ENCODE data around the gene LAMB2.

The LAMB2 gene

GRCh38 chr3:49119439-49119838, 13.4 kb downstream of the LAMB2 start:
- Histone ChIP-seq H3K27me3 (ENCODE audit: insufficient read depth, low read length) (no peaks in the 10 kb centered on the region), H3K36me3 (ENCODE audit: insufficient read depth, low read length) (peaks cover 69% of the 10 kb centered on the region), H3K4me1 (ENCODE audit: insufficient read depth, low read length) (peaks cover 6% of the 10 kb centered on the region; the same call in 1 of the 2 replicates), H3K4me3 (ENCODE audit: low read length) (peak overlapping the region; percentile 79), H3K9ac (ENCODE audit: low read depth, low read length) (peak overlapping the region; percentile 87), H3K9me3 (ENCODE audit: insufficient read depth, low read depth, low read length) (no peaks in the 10 kb centered on the region), H3K27ac (ENCODE audit: low read depth, low read length) (no peak overlapping the region)
- 87% methylated on average over 3 of the region's 3 CpGs for WGBS

GRCh38 chr3:49119036-49119435, 13.8 kb downstream of the LAMB2 start:
- Histone ChIP-seq H3K27ac (ENCODE audit: low read depth, low read length) (no peak overlapping the region), H3K4me3 (ENCODE audit: low read length) (peak overlapping the region; percentile 79; the same call in 1 of the 2 replicates), H3K4me1 (ENCODE audit: insufficient read depth, low read length) (peaks cover 6% of the 10 kb centered on the region; the same call in 1 of the 2 replicates), H3K9ac (ENCODE audit: low read depth, low read length) (no peak overlapping the region), H3K36me3 (ENCODE audit: insufficient read depth, low read length) (peaks cover 69% of the 10 kb centered on the region), H3K27me3 (ENCODE audit: insufficient read depth, low read length) (no peaks in the 10 kb centered on the region), H3K9me3 (ENCODE audit: insufficient read depth, low read depth, low read length) (no peaks in the 10 kb centered on the region)
- 95% methylated on average over 10 of the region's 10 CpGs for WGBS

GRCh38 chr3:49112262-49112661, 20.6 kb downstream of the LAMB2 start:
- WGBS = 95% methylated on average over 14 of the region's 14 CpGs
- Histone ChIP-seq H3K36me3 (ENCODE audit: insufficient read depth, low read length) (peaks cover 97% of the 10 kb centered on the region), H3K9me3 (ENCODE audit: insufficient read depth, low read depth, low read length) (no peaks in the 10 kb centered on the region), H3K9ac (ENCODE audit: low read depth, low read length) (no peak overlapping the region), H3K4me3 (ENCODE audit: low read length) (no peak overlapping the region), H3K27ac (ENCODE audit: low read depth, low read length) (no peak overlapping the region), H3K4me1 (ENCODE audit: insufficient read depth, low read length) (no peaks in the 10 kb centered on the region), H3K27me3 (ENCODE audit: insufficient read depth, low read length) (no peaks in the 10 kb centered on the region)

- Histone ChIP-seq H3K36me3 (ENCODE audit: insufficient read depth, low read length) (peaks cover 88% of the 10 kb centered on the region), H3K4me1 (ENCODE audit: insufficient read depth, low read length) (no peaks in the 10 kb centered on the region), H3K27me3 (ENCODE audit: insufficient read depth, low read length) (no peaks in the 10 kb centered on the region), H3K9ac (ENCODE audit: low read depth, low read length) (no peak overlapping the region), H3K9me3 (ENCODE audit: insufficient read depth, low read depth, low read length) (no peaks in the 10 kb centered on the region), H3K27ac (ENCODE audit: low read depth, low read length) (no peak overlapping the region), H3K4me3 (ENCODE audit: low read length) (no peak overlapping the region)
- WGBS = 97% methylated on average over 6 of the region's 6 CpGs
Measured at GRCh38 chr3:49111347-49111746, 21.5 kb downstream of the LAMB2 start.

- no peak overlapping the region for H3K4me3 ChIP-seq (ENCODE audit: low read length)
- WGBS = 96% methylated on average over 13 of the region's 13 CpGs
- no peak overlapping the region for H3K27ac ChIP-seq (ENCODE audit: low read depth, low read length)
- H3K27me3 ChIP-seq (ENCODE audit: insufficient read depth, low read length) = no peaks in the 10 kb centered on the region
- peaks cover 82% of the 10 kb centered on the region for H3K36me3 ChIP-seq (ENCODE audit: insufficient read depth, low read length)
- H3K4me1 ChIP-seq (ENCODE audit: insufficient read depth, low read length) = peaks cover under 1% of the 10 kb centered on the region; the same call in 1 of the 2 replicates
- H3K9ac ChIP-seq (ENCODE audit: low read depth, low read length) = no peak overlapping the region
- no peaks in the 10 kb centered on the region for H3K9me3 ChIP-seq (ENCODE audit: insufficient read depth, low read depth, low read length)
Measured at GRCh38 chr3:49110780-49111179, 22.1 kb downstream of the LAMB2 start.

- H3K27ac ChIP-seq (ENCODE audit: low read depth, low read length) = no peak overlapping the region
- peaks cover 62% of the 10 kb centered on the region for H3K36me3 ChIP-seq (ENCODE audit: insufficient read depth, low read length)
- H3K4me3 ChIP-seq (ENCODE audit: low read length) = no peak overlapping the region
- 94% methylated on average over 14 of the region's 14 CpGs for WGBS
- no peaks in the 10 kb centered on the region for H3K27me3 ChIP-seq (ENCODE audit: insufficient read depth, low read length)
- H3K9me3 ChIP-seq (ENCODE audit: insufficient read depth, low read depth, low read length) = no peaks in the 10 kb centered on the region
- peaks cover 8% of the 10 kb centered on the region; the same call in 1 of the 2 replicates for H3K4me1 ChIP-seq (ENCODE audit: insufficient read depth, low read length)
- H3K9ac ChIP-seq (ENCODE audit: low read depth, low read length) = no peak overlapping the region
Measured at GRCh38 chr3:49108346-49108745, 24.5 kb downstream of the LAMB2 start.

- no peaks in the 10 kb centered on the region for H3K27me3 ChIP-seq (ENCODE audit: insufficient read depth, low read length)
- peak within 1 kb of the TSS; percentile 82 for H3K4me3 ChIP-seq (ENCODE audit: low read length)
- peaks cover 63% of the 10 kb centered on the region for H3K36me3 ChIP-seq (ENCODE audit: insufficient read depth, low read length)
- peak within 1 kb of the TSS; percentile 97 for H3K9ac ChIP-seq (ENCODE audit: low read depth, low read length)
- H3K4me1 ChIP-seq (ENCODE audit: insufficient read depth, low read length) = peaks cover 8% of the 10 kb centered on the region; the same call in 1 of the 2 replicates
- H3K27ac ChIP-seq (ENCODE audit: low read depth, low read length) = peak within 1 kb of the TSS; percentile 91
- WGBS = 2% methylated on average over 50 of the region's 50 CpGs
- no peaks in the 10 kb centered on the region for H3K9me3 ChIP-seq (ENCODE audit: insufficient read depth, low read depth, low read length)
Measured at GRCh38 chr3:49104427-49105291, 28.2 kb downstream of the LAMB2 start, which contains the start of gene QARS1. Gene QARS1, minus strand, starts transcription at chr3:49104757. Its CDS starts 24 bp downstream, at chr3:49104733.

- Histone ChIP-seq H3K9ac (ENCODE audit: low read depth, low read length) (peak overlapping the region; percentile 97), H3K9me3 (ENCODE audit: insufficient read depth, low read depth, low read length) (no peaks in the 10 kb centered on the region), H3K4me1 (ENCODE audit: insufficient read depth, low read length) (peaks cover 8% of the 10 kb centered on the region; the same call in 1 of the 2 replicates), H3K36me3 (ENCODE audit: insufficient read depth, low read length) (peaks cover 63% of the 10 kb centered on the region), H3K27ac (ENCODE audit: low read depth, low read length) (peak overlapping the region; percentile 91), H3K27me3 (ENCODE audit: insufficient read depth, low read length) (no peaks in the 10 kb centered on the region), H3K4me3 (ENCODE audit: low read length) (peak overlapping the region; percentile 82)
- WGBS = 11% methylated on average over 8 of the region's 8 CpGs
Measured at GRCh38 chr3:49104052-49104426, 28.8 kb downstream of the LAMB2 start.

- Histone ChIP-seq H3K4me1 (ENCODE audit: insufficient read depth, low read length) (peaks cover 4% of the 10 kb centered on the region; the same call in 1 of the 2 replicates), H3K4me3 (ENCODE audit: low read length) (no peak overlapping the region), H3K9ac (ENCODE audit: low read depth, low read length) (no peak overlapping the region), H3K27me3 (ENCODE audit: insufficient read depth, low read length) (no peaks in the 10 kb centered on the region), H3K27ac (ENCODE audit: low read depth, low read length) (no peak overlapping the region), H3K9me3 (ENCODE audit: insufficient read depth, low read depth, low read length) (no peaks in the 10 kb centered on the region), H3K36me3 (ENCODE audit: insufficient read depth, low read length) (peaks cover 74% of the 10 kb centered on the region)
- 96% methylated on average over 11 of the region's 11 CpGs for WGBS
Measured at GRCh38 chr3:49100046-49100615, 32.7 kb downstream of the LAMB2 start.

- H3K36me3 ChIP-seq (ENCODE audit: insufficient read depth, low read length) = peaks cover 74% of the 10 kb centered on the region
- H3K4me1 ChIP-seq (ENCODE audit: insufficient read depth, low read length) = peaks cover 4% of the 10 kb centered on the region; the same call in 1 of the 2 replicates
Measured at GRCh38 chr3:49098910-49099630, 33.8 kb downstream of the LAMB2 start.

GRCh38 chr3:49098429-49098828, 34.4 kb downstream of the LAMB2 start:
- no peak overlapping the region for H3K4me3 ChIP-seq (ENCODE audit: low read length)
- H3K36me3 ChIP-seq (ENCODE audit: insufficient read depth, low read length) = peaks cover 72% of the 10 kb centered on the region
- no peaks in the 10 kb centered on the region for H3K27me3 ChIP-seq (ENCODE audit: insufficient read depth, low read length)
- H3K4me1 ChIP-seq (ENCODE audit: insufficient read depth, low read length) = no peaks in the 10 kb centered on the region; the same call in 1 of the 2 replicates
- no peak overlapping the region for H3K27ac ChIP-seq (ENCODE audit: low read depth, low read length)
- 93% methylated on average over 5 of the region's 5 CpGs for WGBS
- H3K9me3 ChIP-seq (ENCODE audit: insufficient read depth, low read depth, low read length) = no peaks in the 10 kb centered on the region
- no peak overlapping the region for H3K9ac ChIP-seq (ENCODE audit: low read depth, low read length)

More at GRCh38 chr3:49098910-49099630, 33.8 kb downstream of the LAMB2 start:
- no peak overlapping the region for H3K4me3 ChIP-seq (ENCODE audit: low read length)
- no peaks in the 10 kb centered on the region for H3K9me3 ChIP-seq (ENCODE audit: insufficient read depth, low read depth, low read length)
- WGBS = 95% methylated on average over 13 of the region's 13 CpGs
- no peak overlapping the region for H3K9ac ChIP-seq (ENCODE audit: low read depth, low read length)
- H3K27me3 ChIP-seq (ENCODE audit: insufficient read depth, low read length) = no peaks in the 10 kb centered on the region
- no peak overlapping the region for H3K27ac ChIP-seq (ENCODE audit: low read depth, low read length)
